GM10248 (cell line): ENCODE measurements around the gene NHERF1.

Experiments
- CTCF ChIA-PET: fragments of 300-600 bp; sonication (Branson Sonifier 250); formaldehyde crosslinking; extraction: SDS; loops from one replicate; lab custom pipeline; 2021; ENCODE audit warnings: antibody characterized with exemption; lab: Yijun Ruan, JAX
- POLR2A ChIA-PET: fragments of 350-650 bp; sonication (Branson Sonifier 250); formaldehyde crosslinking; extraction: SDS; loops from one replicate; lab custom pipeline; 2020; ENCODE audit warnings: antibody characterized with exemption; lab: Yijun Ruan, JAX
- DNase-seq: peaks from one replicate; pipeline ENCODE4 v3.0.0; 2012; ENCODE audit errors: extremely low spot score
- TF ChIP-seq, protein P1 (sequence below): IDR thresholded peaks from 2 replicates; pipeline ENCODE4 v1.5.1; 2012; ENCODE audit warnings: mild to moderate bottlenecking, low read depth; ENCODE audit errors: extremely low read depth, missing control alignments, control extremely low read depth

The NHERF1 gene

DNA sequence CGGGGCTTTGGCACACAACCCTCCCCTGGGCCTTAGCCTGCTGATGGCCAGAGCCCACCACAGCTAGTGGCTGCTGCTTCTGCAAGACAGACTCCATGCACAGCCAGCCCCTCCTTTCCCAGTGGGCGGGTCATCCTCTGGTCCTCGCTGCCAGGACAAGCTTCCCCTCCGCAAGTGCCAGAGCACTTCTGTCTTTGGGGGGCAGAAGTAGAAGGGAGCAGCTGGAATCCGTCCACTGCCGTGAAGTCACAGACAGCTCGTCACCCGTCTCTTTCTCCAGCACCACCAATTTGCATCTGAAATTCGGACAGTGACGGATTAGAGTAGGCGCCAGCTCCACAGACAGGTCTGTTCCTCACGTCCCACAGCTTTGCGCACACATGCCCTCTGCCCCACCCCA, 59.0 kb downstream of the NHERF1 start:
- CTCF ChIA-PET: interaction anchor here (0.8 to 3.1 kb wide), 5 partner anchors 11 to 150 kb away, joined by 3 to 15 read pairs (median 7); no protein-coding TSS in a partner anchor
- TF ChIP-seq, protein P1, sequence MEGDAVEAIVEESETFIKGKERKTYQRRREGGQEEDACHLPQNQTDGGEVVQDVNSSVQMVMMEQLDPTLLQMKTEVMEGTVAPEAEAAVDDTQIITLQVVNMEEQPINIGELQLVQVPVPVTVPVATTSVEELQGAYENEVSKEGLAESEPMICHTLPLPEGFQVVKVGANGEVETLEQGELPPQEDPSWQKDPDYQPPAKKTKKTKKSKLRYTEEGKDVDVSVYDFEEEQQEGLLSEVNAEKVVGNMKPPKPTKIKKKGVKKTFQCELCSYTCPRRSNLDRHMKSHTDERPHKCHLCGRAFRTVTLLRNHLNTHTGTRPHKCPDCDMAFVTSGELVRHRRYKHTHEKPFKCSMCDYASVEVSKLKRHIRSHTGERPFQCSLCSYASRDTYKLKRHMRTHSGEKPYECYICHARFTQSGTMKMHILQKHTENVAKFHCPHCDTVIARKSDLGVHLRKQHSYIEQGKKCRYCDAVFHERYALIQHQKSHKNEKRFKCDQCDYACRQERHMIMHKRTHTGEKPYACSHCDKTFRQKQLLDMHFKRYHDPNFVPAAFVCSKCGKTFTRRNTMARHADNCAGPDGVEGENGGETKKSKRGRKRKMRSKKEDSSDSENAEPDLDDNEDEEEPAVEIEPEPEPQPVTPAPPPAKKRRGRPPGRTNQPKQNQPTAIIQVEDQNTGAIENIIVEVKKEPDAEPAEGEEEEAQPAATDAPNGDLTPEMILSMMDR: no peak
- DNase-seq: no peak
- POLR2A ChIA-PET: no interaction called here

DNA sequence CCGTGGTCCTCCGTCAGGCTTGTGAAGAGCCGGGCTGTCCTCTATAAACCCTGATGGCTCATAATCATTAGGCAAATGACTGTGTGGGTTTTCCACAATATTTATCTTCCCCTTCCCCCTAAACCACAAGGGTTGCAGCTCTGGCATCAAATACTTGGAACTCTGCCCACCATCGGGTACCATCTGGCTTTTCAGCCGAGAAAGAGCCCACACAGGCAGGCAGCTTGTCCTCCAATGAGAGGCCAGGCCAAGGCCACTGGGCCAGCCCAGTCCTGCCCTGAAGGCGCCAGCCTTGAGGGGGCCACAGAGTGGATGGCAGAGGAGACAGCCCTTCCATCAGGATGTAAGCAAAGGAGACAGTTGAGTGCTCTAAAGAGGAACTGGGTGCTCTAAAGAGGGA, 59.5 kb downstream of the NHERF1 start:
- CTCF ChIA-PET: interaction anchor here (0.8 to 3.1 kb wide), 7 partner anchors 10 to 151 kb away, joined by 3 to 15 read pairs (median 5); partner anchors contain the start of gene RAB37
- DNase-seq: no peak
- TF ChIP-seq, protein P1: no peak
- POLR2A ChIA-PET: no interaction called here

- ChIA-PET POLR2A (interaction anchor here (0.6 kb wide), 1 partner anchor 1288 kb away, joined by 10 read pairs; no protein-coding TSS in a partner anchor), CTCF (interaction anchor here (0.9 to 3.1 kb wide), 4 partner anchors 15 to 72 kb away, joined by 4 to 15 read pairs (median 7); partner anchors contain the start of gene RAB37)
- DNase-seq: no peak
- TF ChIP-seq, protein P1: no peak
These were observed 60.4 kb downstream of the NHERF1 start for GRCh38 chr17:74808714-74809430.

DNA sequence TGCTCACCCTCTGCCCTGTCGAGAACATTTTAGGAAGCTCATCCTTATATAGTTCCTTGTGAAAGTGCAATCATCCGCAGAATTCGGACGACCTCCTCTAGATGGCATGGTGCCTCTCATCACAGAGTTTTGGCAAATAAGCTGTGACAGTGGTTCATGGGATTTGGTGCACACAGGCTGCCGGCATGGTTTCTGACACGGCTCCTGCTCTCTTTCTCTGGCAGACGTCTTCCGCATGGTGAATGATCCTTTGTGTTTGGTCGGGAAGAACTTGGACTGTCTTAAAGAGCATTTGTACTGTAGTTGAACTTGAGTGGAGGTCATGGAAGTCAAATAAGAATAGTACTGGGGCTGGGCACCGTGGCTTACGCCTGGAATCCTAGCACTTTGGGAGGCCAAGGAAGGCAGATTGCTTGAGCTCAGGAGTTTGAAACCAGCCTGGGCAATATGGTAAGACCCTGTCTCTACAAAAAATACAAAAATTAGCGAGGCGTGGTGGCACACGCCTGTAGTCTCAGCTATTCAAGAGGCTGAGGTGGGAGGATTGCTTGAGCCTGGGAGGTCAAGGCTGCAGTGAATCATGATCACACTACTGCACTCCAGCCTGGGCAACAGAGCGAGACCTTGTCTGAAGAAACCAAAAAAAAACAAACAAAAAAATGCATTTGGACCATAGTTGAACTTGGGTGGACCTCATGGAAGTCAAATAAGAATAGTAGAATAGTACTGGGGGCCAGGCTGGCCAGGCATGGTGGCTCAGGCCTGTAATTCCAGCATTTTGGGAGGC, 62.5 kb downstream of the NHERF1 start:
- no peak for DNase-seq
- ChIA-PET POLR2A (interaction anchor here (0.6 kb wide), 1 partner anchor 961 kb away, joined by 3 read pairs; no protein-coding TSS in a partner anchor), CTCF (interaction anchor here (1.5 to 5.8 kb wide), 2 partner anchors 19 to 52 kb away, joined by 5 to 22 read pairs; no protein-coding TSS in a partner anchor)
- TF ChIP-seq, protein P1: no peak

GRCh38 chr17:74812109-74813009, 63.9 kb downstream of the NHERF1 start:
- no peak for DNase-seq
- ChIA-PET POLR2A (no interaction called here), CTCF (interaction anchor here (5.8 kb wide), 1 partner anchor 21 kb away, joined by 22 read pairs; no protein-coding TSS in a partner anchor)
- TF ChIP-seq, protein P1: no peak
